Measurements from ENCODE around the gene NAA11. TPM values are rescaled to one million over a fixed set of nuclear protein-coding genes. Genes with fewer than 3 reads are reported as not detected.

The NAA11 gene
- total RNA-seq, 1 donor from 2014 or later = not detected

DNA sequence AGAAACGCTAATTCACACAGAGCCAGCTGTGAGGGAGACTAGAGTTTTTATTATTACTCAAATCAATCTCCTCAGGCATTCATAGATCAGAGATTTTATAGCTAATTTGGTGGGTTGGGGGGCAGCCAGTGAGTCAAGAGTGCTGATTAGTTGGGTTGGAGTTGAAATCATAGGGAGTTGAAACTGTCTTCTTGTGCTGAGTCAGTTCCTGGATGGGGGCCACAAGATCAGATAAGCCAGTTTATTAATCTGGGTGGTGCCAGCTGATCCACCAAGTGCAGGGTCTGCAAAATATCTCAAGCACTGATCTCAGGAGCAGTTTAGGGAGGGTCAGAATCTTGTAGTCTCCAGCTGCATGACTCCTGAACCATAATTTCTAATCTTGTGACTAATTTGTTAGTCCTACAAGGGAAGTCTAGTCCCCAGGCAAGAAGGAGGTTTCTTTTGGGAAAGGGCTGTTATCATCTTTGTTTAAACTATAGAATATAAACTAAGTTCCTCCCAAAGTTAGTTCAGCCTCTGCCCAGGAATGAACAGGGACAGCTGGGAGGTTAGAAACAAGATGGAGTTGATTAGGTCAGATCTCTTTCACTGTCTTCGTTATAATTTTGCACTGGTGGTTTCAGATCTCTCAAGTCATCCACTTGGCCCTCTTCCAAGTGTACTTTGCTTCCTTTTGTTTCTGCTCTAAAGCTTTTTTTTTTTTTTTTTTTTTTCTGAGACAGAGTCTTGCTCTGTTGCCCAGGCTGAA, 5.4 kb upstream of the NAA11 start:
- H3K9me3 Mint-ChIP-seq = no peaks in the 10 kb centered on the region
- no peak for DNase-seq (ENCODE audit: low read depth, low spot score)
- H3K36me3 Mint-ChIP-seq (ENCODE audit: low read depth) = no peaks in the 10 kb centered on the region
- H3K4me1 Mint-ChIP-seq = no peaks in the 10 kb centered on the region
- peak overlapping the region; percentile 50 for H3K27ac Mint-ChIP-seq (ENCODE audit: unreplicated experiment)
- no peak overlapping the region for H3K4me3 Mint-ChIP-seq
- no peaks in the 10 kb centered on the region for H3K27me3 Mint-ChIP-seq (ENCODE audit: low read depth)
- TF ChIP-seq, protein P1, sequence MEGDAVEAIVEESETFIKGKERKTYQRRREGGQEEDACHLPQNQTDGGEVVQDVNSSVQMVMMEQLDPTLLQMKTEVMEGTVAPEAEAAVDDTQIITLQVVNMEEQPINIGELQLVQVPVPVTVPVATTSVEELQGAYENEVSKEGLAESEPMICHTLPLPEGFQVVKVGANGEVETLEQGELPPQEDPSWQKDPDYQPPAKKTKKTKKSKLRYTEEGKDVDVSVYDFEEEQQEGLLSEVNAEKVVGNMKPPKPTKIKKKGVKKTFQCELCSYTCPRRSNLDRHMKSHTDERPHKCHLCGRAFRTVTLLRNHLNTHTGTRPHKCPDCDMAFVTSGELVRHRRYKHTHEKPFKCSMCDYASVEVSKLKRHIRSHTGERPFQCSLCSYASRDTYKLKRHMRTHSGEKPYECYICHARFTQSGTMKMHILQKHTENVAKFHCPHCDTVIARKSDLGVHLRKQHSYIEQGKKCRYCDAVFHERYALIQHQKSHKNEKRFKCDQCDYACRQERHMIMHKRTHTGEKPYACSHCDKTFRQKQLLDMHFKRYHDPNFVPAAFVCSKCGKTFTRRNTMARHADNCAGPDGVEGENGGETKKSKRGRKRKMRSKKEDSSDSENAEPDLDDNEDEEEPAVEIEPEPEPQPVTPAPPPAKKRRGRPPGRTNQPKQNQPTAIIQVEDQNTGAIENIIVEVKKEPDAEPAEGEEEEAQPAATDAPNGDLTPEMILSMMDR (conservative IDR thresholded peaks at IDR 0.05) = no peak

DNA sequence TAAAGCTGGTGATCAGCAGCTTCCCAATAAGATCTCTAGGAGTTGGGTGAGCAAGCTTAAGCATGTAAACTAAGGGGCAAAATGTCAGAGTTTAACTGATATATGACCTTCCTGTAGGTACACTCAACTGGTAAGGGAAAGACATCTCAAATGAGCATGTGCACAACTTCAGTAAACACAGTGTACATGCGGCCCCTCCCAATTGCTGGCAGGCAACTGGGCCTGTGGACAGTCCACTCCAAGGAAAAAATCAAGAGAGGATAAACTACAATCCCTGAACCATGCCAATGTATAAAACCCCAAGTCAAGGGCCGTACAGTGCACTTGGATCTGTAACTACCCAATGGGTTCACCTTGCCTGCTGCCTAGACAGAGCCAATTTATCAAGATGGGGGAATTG, 4.9 kb upstream of the NAA11 start:
- DNase-seq (ENCODE audit: low read depth, low spot score) = no peak
- TF ChIP-seq, protein P1 (conservative IDR thresholded peaks at IDR 0.05) = no peak
- Mint-ChIP-seq H3K27me3 (ENCODE audit: low read depth) (no peaks in the 10 kb centered on the region), H3K36me3 (ENCODE audit: low read depth) (no peaks in the 10 kb centered on the region), H3K4me3 (no peak overlapping the region), H3K4me1 (no peaks in the 10 kb centered on the region), H3K27ac (ENCODE audit: unreplicated experiment) (no peak overlapping the region), H3K9me3 (no peaks in the 10 kb centered on the region)

DNA sequence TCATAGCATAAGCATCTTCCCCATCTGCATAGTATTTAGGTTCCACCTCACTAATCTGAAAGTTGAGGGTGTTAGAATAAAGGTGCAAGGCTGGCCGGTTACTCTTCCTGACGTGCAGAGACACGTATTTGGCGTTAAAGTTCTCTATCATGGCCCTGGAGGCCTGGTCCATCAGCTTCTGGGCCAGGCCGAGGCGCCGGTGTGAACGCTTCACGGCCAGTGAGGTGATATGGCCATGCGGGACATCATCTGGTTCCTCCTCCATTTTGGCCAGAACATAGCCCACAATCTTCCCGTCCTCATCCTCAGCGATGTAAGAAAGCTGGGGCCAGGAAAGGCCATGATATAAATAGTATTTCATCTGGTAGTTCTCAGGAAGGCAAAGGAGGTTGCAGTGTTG, 425 bp downstream of the NAA11 start:
- Mint-ChIP-seq H3K4me1 (no peaks in the 10 kb centered on the region), H3K9me3 (no peaks in the 10 kb centered on the region), H3K4me3 (no peak overlapping the region), H3K36me3 (ENCODE audit: low read depth) (no peaks in the 10 kb centered on the region), H3K27ac (ENCODE audit: unreplicated experiment) (no peak overlapping the region), H3K27me3 (ENCODE audit: low read depth) (no peaks in the 10 kb centered on the region)
- TF ChIP-seq, protein P1 (conservative IDR thresholded peaks at IDR 0.05) = no peak
- no peak for DNase-seq (ENCODE audit: low read depth, low spot score)

DNA sequence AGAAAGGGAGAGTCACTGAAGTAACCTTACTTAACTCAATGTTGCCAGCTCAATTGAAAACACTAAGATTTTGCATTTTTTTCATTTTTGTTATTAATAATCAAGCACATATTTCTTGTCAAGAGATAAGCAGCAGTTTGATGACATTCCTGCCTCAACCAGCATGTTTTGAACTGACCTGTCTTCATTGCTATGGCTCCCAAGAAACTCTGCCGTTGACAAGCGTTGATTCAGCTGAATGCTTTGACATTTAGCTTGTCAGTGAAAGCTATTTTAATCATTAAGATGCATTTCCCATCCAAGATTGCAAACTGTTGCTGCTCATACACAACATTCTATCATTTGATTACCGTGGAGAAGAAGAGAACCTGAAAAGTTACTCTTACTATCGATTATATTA, 5.9 kb downstream of the NAA11 start:
- Mint-ChIP-seq H3K9me3 (no peaks in the 10 kb centered on the region), H3K27me3 (ENCODE audit: low read depth) (no peaks in the 10 kb centered on the region), H3K4me1 (no peaks in the 10 kb centered on the region), H3K36me3 (ENCODE audit: low read depth) (no peaks in the 10 kb centered on the region), H3K27ac (ENCODE audit: unreplicated experiment) (no peak overlapping the region), H3K4me3 (no peak overlapping the region)
- TF ChIP-seq, protein P1 (conservative IDR thresholded peaks at IDR 0.05) = no peak
- DNase-seq (ENCODE audit: low read depth, low spot score) = no peak

- H3K4me1 Mint-ChIP-seq = no peaks in the 10 kb centered on the region
These were observed 8.2 kb downstream of the NAA11 start for GRCh38 chr4:79317711-79318110.

More at GRCh38 chr4:79317711-79318110, 8.2 kb downstream of the NAA11 start:
- TF ChIP-seq, protein P1 (conservative IDR thresholded peaks at IDR 0.05) = no peak
- Mint-ChIP-seq H3K9me3 (no peaks in the 10 kb centered on the region), H3K36me3 (ENCODE audit: low read depth) (no peaks in the 10 kb centered on the region), H3K27me3 (ENCODE audit: low read depth) (no peaks in the 10 kb centered on the region), H3K4me3 (no peak overlapping the region), H3K27ac (ENCODE audit: unreplicated experiment) (no peak overlapping the region)
- DNase-seq (ENCODE audit: low read depth, low spot score) = no peak

All from neural crest cell (in vitro differentiated cells).